Right renal pelvis (tissue), 4 donors: ENCODE data around the gene HK1. TPM values are rescaled to one million over a fixed set of nuclear protein-coding genes. Genes with fewer than 3 reads are reported as not detected.

ENCODE experiments used
- DNase-seq, 4 donors: peaks; one replicate each; pipeline ENCODE4 v3.0.0-alpha.2; 2013; ENCODE audit warnings: low read depth in 4 of 4, low spot score in 3 of 4, missing footprints in 1 of 4
- polyA plus RNA-seq, 4 donors: library from polyadenylated mRNA; unstranded; fragments of 120-200 nt; gene quantifications; one replicate each; pipeline ENCODE4 v1.2.1, GENCODE V29; 2013; ENCODE audit not compliant: insufficient read length in 4 of 4

The HK1 gene
- polyA plus RNA-seq, 4 donors: 50.0 to 58.0 (median 51.1) TPM

- DNase-seq: no peak
Measured at GRCh38 chr10:69414036-69415018, 136.0 kb downstream of the HK1 start.

- DNase-seq: no peak
Measured at GRCh38 chr10:69415049-69415448, 136.8 kb downstream of the HK1 start.

GRCh38 chr10:69415951-69416350 is 137.7 kb downstream of the HK1 start:
- DNase-seq: no peak

- DNase-seq: no peak
Measured at GRCh38 chr10:69416695-69417094, 138.4 kb downstream of the HK1 start, which contains the start of gene TACR2. TSS of gene TACR2 (minus strand) at chr10:69416918. CDS start at chr10:69416323, 595 bp downstream.

- no peak for DNase-seq
Measured at GRCh38 chr10:69417542-69417941, 139.2 kb downstream of the HK1 start.

GRCh38 chr10:69418052-69418752 is 139.9 kb downstream of the HK1 start:
- DNase-seq: no peak

GRCh38 chr10:69419096-69419743 is 140.9 kb downstream of the HK1 start:
- DNase-seq: no peak

- no peak for DNase-seq
Measured at GRCh38 chr10:69419744-69420126, 141.4 kb downstream of the HK1 start.

GRCh38 chr10:69421611-69422308 is 143.5 kb downstream of the HK1 start:
- no peak for DNase-seq

GRCh38 chr10:69422676-69423075 is 144.4 kb downstream of the HK1 start:
- no peak for DNase-seq

GRCh38 chr10:69425041-69425440 is 146.7 kb downstream of the HK1 start:
- no peak for DNase-seq

- DNase-seq: no peak
Measured at GRCh38 chr10:69425511-69426298, 147.4 kb downstream of the HK1 start.

- no peak for DNase-seq
Measured at GRCh38 chr10:69426376-69426727, 148.1 kb downstream of the HK1 start.

GRCh38 chr10:69428165-69428564 is 149.9 kb downstream of the HK1 start:
- DNase-seq: no peak

- DNase-seq: no peak
Measured at GRCh38 chr10:69434169-69434568, 155.9 kb downstream of the HK1 start.

- no peak for DNase-seq
Measured at GRCh38 chr10:69434926-69435325, 156.6 kb downstream of the HK1 start.

GRCh38 chr10:69435966-69436520 is 157.7 kb downstream of the HK1 start:
- DNase-seq: no peak

- DNase-seq: no peak
Measured at GRCh38 chr10:69437321-69438259, 159.3 kb downstream of the HK1 start.
